Fibroblast of lung (primary cell): ENCODE results near the gene LRMDA. TPM values are rescaled to one million over a fixed set of nuclear protein-coding genes. Genes with fewer than 3 reads are reported as not detected.

Experiments
- DNase-seq, 2 donors: peaks; one replicate each; pipeline versions ENCODE4 v3.0.0 to v3.0.0-alpha.2; 2010; ENCODE audit warnings: low read depth in 2 of 2
- H2AFZ ChIP-seq: 2 replicates; pipeline ENCODE4 v1.5.1; 2012; ENCODE audit warnings: low read length, control low read depth, inconsistent platforms
- H3K27ac ChIP-seq: 2 replicates; pipeline ENCODE4 v1.5.1; 2011; ENCODE audit warnings: low read length, control low read depth; ENCODE audit not compliant: insufficient read depth
- H3K27me3 ChIP-seq: 2 replicates; pipeline ENCODE4 v1.5.1; 2011; ENCODE audit warnings: mild to moderate bottlenecking, low read length; ENCODE audit not compliant: control insufficient read depth, insufficient read depth
- H3K36me3 ChIP-seq: 2 replicates; pipeline ENCODE4 v1.5.1; 2011; ENCODE audit warnings: low read length; ENCODE audit not compliant: control insufficient read depth, insufficient read depth
- H3K4me1 ChIP-seq: 2 replicates; pipeline ENCODE4 v1.5.1; 2011; ENCODE audit warnings: low read length; ENCODE audit not compliant: control insufficient read depth, insufficient read depth; ENCODE audit errors: extremely low read depth
- H3K4me2 ChIP-seq: 2 replicates; pipeline ENCODE4 v1.5.1; 2011; ENCODE audit warnings: low read length, control low read depth; ENCODE audit not compliant: insufficient read depth; ENCODE audit errors: extremely low read depth
- H3K4me3 ChIP-seq, 4 experiments: fragments of 200-600 bp in 1 of 4; sonication (generic) in 1 of 4; replicated peaks in 1 of 4; 2 replicates each; pipeline ENCODE4 v1.5.1; 2011 to 2016; ENCODE audit warnings: low read length in 4 of 4, low read depth in 3 of 4, mild to moderate bottlenecking in 3 of 4, control low read depth in 2 of 4, inconsistent platforms in 1 of 4, mixed read lengths in 1 of 4; ENCODE audit not compliant: insufficient read depth in 1 of 4; ENCODE audit errors: control extremely low read depth in 1 of 4
- H3K79me2 ChIP-seq: 2 replicates; pipeline ENCODE4 v1.5.1; 2012; ENCODE audit warnings: mild to moderate bottlenecking, low read length, inconsistent platforms; ENCODE audit not compliant: control insufficient read depth, insufficient read depth
- H3K9ac ChIP-seq: 2 replicates; pipeline ENCODE4 v1.5.1; 2011; ENCODE audit warnings: mild to moderate bottlenecking, low read length, control low read depth; ENCODE audit not compliant: insufficient read depth
- H3K9me3 ChIP-seq: 2 replicates; pipeline ENCODE4 v1.5.1; 2012; ENCODE audit warnings: low read depth, low read length; ENCODE audit not compliant: control insufficient read depth, insufficient read depth
- H4K20me1 ChIP-seq: 2 replicates; pipeline ENCODE4 v1.5.1; 2011; ENCODE audit warnings: low read length; ENCODE audit not compliant: control insufficient read depth, insufficient read depth; ENCODE audit errors: extremely low read depth
- CTCF ChIP-seq, 2 donors: IDR thresholded peaks in 1 of 2; conservative IDR thresholded peaks in 1 of 2; 1 replicate in 1 of 2; 2 replicates in 1 of 2; pipeline ENCODE4 v1.5.1; 2011 to 2012; ENCODE audit warnings: low read length in 2 of 2, control low read depth in 1 of 2, inconsistent platforms in 1 of 2, low read depth in 1 of 2, mild to moderate bottlenecking in 1 of 2
- EZH2 ChIP-seq: IDR thresholded peaks from 2 replicates; pipeline ENCODE4 v1.5.1; 2012; ENCODE audit warnings: low read length, control low read depth, mild to moderate bottlenecking; ENCODE audit errors: missing control alignments
- polyA plus RNA-seq, 2 donors: library from polyadenylated mRNA; depleted of rRNA in 1 of 2; stranded (reverse) in 1 of 2; unstranded in 1 of 2; fragments of >200 nt; gene quantifications; 2 replicates each; pipeline ENCODE4 v1.2.1, GENCODE V29; 2011 to 2012; ENCODE audit warnings: missing spikeins in 1 of 2
- total RNA-seq: library from RNA; depleted of rRNA; stranded (reverse); fragments of >200 nt; gene quantifications from 2 replicates; pipeline ENCODE4 v1.2.1, GENCODE V29; 2014

Gene LRMDA
- total and polyA plus RNA-seq, 2 donors (not counting 1 experiment from before 2014, with no cell fraction given), result 1.7 to 2.0 TPM

- H3K27ac ChIP-seq, result no peak overlapping the region
- no peaks in the 10 kb centered on the region for H3K27me3 ChIP-seq
- H3K36me3 ChIP-seq, result no peaks in the 10 kb centered on the region
- H3K9ac ChIP-seq, result no peak overlapping the region
- no peaks in the 10 kb centered on the region for H4K20me1 ChIP-seq
- peaks cover 5% of the 10 kb centered on the region for H3K4me1 ChIP-seq
- no peak overlapping the region for H2AFZ ChIP-seq
- TF ChIP-seq CTCF (conservative IDR thresholded peaks at IDR 0.05 in 1 of 2, IDR thresholded peaks at IDR 0.05 in 1 of 2; ENCODE audit: low read depth in 1 of 2, low read length in 2 of 2), result no peak
- no peak for TF ChIP-seq EZH2
- H3K4me2 ChIP-seq, result no peak overlapping the region
- DNase-seq, result no peak
- H3K4me3 ChIP-seq, result no peak overlapping the region
- H3K79me2 ChIP-seq, result no peaks in the 10 kb centered on the region
- no peaks in the 10 kb centered on the region for H3K9me3 ChIP-seq
These were observed 868.1 kb downstream of the LRMDA start for GRCh38 chr10:76299501-76299900.

GRCh38 chr10:76301211-76301610, 869.8 kb downstream of the LRMDA start:
- H3K27ac ChIP-seq, result no peak overlapping the region
- no peaks in the 10 kb centered on the region for H4K20me1 ChIP-seq
- no peaks in the 10 kb centered on the region for H3K79me2 ChIP-seq
- TF ChIP-seq EZH2 (no peak), CTCF (conservative IDR thresholded peaks at IDR 0.05 in 1 of 2, IDR thresholded peaks at IDR 0.05 in 1 of 2; ENCODE audit: low read depth in 1 of 2, low read length in 2 of 2) (no peak)
- no peaks in the 10 kb centered on the region for H3K27me3 ChIP-seq
- H3K4me2 ChIP-seq, result no peak overlapping the region
- no peak overlapping the region for H3K9ac ChIP-seq
- no peaks in the 10 kb centered on the region for H3K36me3 ChIP-seq
- no peaks in the 10 kb centered on the region for H3K9me3 ChIP-seq
- H3K4me1 ChIP-seq, result peaks cover 5% of the 10 kb centered on the region
- peak in 1 of 2 donors; percentile 22 for DNase-seq
- H2AFZ ChIP-seq, result no peak overlapping the region
- no peak overlapping the region for H3K4me3 ChIP-seq

- H3K27ac ChIP-seq, result no peak overlapping the region
- H2AFZ ChIP-seq, result no peak overlapping the region
- H3K9ac ChIP-seq, result no peak overlapping the region
- peaks cover 5% of the 10 kb centered on the region for H3K4me1 ChIP-seq
- no peak overlapping the region for H3K4me2 ChIP-seq
- H3K4me3 ChIP-seq, result no peak overlapping the region
- no peaks in the 10 kb centered on the region for H3K79me2 ChIP-seq
- TF ChIP-seq CTCF (conservative IDR thresholded peaks at IDR 0.05 in 1 of 2, IDR thresholded peaks at IDR 0.05 in 1 of 2; ENCODE audit: low read depth in 1 of 2, low read length in 2 of 2) (peak in 1 of 2 donors; percentile 7), EZH2 (no peak)
- H3K36me3 ChIP-seq, result no peaks in the 10 kb centered on the region
- no peaks in the 10 kb centered on the region for H3K9me3 ChIP-seq
- H3K27me3 ChIP-seq, result no peaks in the 10 kb centered on the region
- H4K20me1 ChIP-seq, result no peaks in the 10 kb centered on the region
- peak in 1 of 2 donors; percentile 18 for DNase-seq
These were observed 870.5 kb downstream of the LRMDA start for GRCh38 chr10:76301950-76302349.
